Stimulated activated memory B cell treated with anti-CD40 and anti-IgM and Interleukin-4, amounts not matched to agents 10 μg/mL and 1 μg/mL and 100 μg/mL, for 72 hours (primary cell): ENCODE data around the gene GPR61.
A peak's percentile ranks its signal among the peaks of the same experiment; 100 is the strongest.

ENCODE experiments used
- ATAC-seq: fragments of 150-1000 bp; cut with Tn5 transposase; 2 replicates; pipeline ENCODE4 v1.10.0; 2021
- H3K27ac Mint-ChIP-seq: one replicate; pipeline ENCODE4 v1.8.0; 2022; ENCODE audit warnings: mild to moderate bottlenecking, mixed read lengths
- H3K27me3 Mint-ChIP-seq: one replicate; pipeline ENCODE4 v1.8.0; 2022; ENCODE audit warnings: mixed read lengths
- H3K36me3 Mint-ChIP-seq: one replicate; pipeline ENCODE4 v1.8.0; 2022; ENCODE audit warnings: mixed read lengths
- H3K4me1 Mint-ChIP-seq: one replicate; pipeline ENCODE4 v1.8.0; 2022; ENCODE audit warnings: mixed read lengths
- H3K4me3 Mint-ChIP-seq: one replicate; pipeline ENCODE4 v1.8.0; 2022; ENCODE audit warnings: mild to moderate bottlenecking, moderate library complexity, mixed read lengths
- H3K9me3 Mint-ChIP-seq: one replicate; pipeline ENCODE4 v1.8.0; 2022; ENCODE audit warnings: mixed read lengths

GPR61 gene

DNA sequence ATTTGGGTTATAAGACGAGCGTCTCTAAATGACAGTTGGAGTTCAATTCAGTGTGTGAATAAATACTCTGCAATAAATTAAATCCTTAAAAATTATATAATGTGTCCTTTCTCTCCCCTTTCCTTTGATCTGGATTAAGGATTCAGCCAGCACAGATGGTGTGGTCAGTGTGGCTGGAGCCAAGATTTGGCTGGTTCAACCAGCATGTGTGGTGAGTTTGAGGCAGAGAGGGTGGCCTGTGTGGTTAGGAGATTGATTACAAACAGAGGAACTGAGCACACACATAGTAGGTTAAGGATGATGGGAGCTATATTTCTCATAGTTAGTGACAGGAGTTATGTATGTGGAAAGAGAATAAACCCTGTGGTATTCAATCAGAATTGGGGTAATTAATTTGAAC is 16.0 kb upstream of the GPR61 start:
- Mint-ChIP-seq H3K36me3 (no peaks in the 10 kb centered on the region), H3K27ac (no peak overlapping the region), H3K27me3 (peaks cover 13% of the 10 kb centered on the region), H3K4me3 (no peak overlapping the region), H3K9me3 (no peaks in the 10 kb centered on the region), H3K4me1 (peaks cover 12% of the 10 kb centered on the region)
- ATAC-seq, result no peak

DNA sequence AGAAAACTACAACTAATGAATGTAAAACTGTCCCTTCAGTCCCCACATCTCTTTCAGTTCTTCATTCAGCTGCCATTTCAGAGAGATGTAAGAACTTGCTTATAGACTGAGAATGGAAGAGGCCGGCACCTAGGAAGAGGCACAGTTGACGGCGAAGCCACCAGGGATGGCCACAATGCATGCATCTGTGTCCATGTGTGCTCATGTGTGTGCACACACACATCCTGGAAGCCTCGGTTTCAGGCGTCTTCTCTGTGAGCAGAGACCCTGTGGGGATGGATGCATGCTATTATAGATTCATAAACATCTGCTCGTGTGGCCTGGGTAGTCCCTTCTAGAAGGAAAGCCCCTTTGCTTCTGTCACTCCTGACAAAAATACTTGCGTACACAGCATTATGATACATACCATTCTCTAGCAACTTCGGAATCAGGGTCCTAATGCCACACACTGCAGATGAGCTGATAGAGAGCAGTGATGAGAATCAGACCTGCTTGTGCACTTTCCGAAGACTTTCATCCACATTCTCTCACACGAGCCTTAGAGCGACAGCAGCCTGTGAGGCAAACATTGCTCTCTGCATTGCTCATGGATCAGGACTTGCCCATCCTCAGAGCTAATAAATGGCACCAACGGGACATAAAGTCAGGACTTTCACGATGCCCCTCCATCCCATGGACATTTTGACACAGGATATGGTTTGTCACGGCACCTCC is 12.4 kb upstream of the GPR61 start:
- Mint-ChIP-seq H3K36me3 (no peaks in the 10 kb centered on the region), H3K9me3 (no peaks in the 10 kb centered on the region), H3K4me3 (peak overlapping the region; percentile 66), H3K4me1 (peaks cover 14% of the 10 kb centered on the region), H3K27me3 (peaks cover 7% of the 10 kb centered on the region), H3K27ac (peak overlapping the region; percentile 74)
- peak; percentile 87 for ATAC-seq

DNA sequence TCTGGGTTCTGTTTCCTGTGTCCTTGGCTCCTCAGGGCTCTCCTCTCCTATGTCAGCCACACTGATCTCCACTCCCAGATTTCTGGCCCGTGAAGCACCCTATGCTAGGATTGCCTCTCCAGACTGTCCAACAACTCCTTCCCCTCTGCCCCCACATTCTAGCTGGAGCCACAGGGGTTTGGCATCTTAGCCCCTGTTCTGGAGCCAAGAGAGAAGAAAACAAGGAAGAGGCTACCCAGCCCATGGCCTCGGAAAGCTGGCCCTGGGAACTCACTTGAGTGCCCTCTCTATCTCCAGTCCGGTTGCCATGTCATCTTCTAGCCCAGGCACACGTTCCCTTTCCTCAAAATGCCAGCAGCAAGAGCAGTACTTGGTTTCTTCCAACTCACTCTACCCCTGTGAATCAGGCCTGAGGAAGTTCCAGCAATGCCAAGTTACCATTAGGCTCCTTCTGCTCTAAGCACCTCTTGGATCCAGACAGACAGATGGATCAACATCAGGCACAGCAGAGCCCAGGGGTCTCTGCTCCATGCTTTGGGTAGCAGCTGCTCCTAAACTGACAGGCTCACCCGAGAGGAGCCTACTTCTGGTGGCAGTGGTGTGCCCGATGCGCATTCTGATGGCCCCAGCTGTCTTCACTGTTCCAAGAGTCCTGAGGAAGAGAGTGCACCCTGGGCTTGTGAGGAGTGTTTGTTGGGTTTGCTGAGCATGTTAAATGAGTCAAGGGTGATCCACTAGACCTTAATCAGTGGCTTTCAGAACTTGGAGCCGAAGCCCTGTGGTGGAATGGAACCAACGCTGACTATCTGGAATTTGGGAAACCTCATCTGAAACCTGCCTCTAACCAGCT is 11.6 kb upstream of the GPR61 start:
- Mint-ChIP-seq H3K9me3 (no peaks in the 10 kb centered on the region), H3K27ac (peak overlapping the region; percentile 74), H3K27me3 (no peaks in the 10 kb centered on the region), H3K4me3 (no peak overlapping the region), H3K4me1 (peaks cover 21% of the 10 kb centered on the region), H3K36me3 (no peaks in the 10 kb centered on the region)
- ATAC-seq, result no peak

DNA sequence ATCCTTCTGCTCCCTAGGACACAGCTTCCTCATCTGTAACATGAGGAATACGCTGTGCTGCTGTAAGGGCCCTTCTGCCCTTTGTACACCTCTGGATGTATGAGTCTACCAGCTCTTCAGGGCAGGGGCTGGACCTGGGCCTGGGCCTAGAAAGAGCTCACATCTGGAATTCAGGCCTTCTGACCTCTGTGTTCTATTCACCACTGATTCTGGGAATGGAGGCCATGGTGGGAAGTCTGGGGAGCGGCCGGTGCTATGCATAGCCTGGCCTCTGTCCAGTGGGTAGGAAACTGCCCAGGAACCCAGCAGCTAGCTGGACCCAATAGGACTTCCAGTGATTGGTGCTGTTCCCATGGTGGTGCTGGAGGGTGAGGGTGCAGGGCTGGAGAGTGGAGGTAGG is 11.0 kb upstream of the GPR61 start:
- Mint-ChIP-seq H3K4me3 (no peak overlapping the region), H3K9me3 (no peaks in the 10 kb centered on the region), H3K27ac (no peak overlapping the region), H3K27me3 (no peaks in the 10 kb centered on the region), H3K36me3 (no peaks in the 10 kb centered on the region), H3K4me1 (peaks cover 21% of the 10 kb centered on the region)
- ATAC-seq, result no peak

DNA sequence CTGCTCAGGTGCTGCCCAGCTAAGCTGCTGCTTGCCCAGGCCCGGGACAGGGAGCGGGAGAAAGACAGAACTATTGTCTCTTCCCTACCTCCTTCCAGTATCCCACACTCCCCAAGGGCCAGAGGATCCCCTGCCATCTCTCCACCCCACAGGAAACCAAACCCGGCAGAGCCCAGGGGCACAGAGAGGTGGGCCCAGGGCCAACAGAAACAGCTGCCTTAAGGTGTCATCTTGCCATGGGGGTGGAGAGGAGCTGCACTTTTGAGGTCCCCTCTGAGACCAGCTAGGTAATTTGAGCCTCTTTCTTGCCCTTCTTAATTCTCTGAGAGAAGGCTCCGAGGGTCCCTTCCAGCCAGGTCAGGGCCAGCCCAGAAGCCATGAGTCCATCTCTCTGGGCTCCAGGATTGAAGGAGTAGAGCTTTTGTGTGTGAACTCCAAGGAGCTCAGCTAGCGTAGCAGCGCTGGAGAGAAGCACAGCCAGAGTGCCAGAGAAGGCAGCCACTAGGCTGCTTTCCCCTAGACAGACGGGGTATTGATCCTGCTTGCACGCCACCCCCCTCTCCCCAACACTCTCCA is 9.7 kb upstream of the GPR61 start:
- Mint-ChIP-seq H3K36me3 (no peaks in the 10 kb centered on the region), H3K27me3 (no peaks in the 10 kb centered on the region), H3K4me3 (no peak overlapping the region), H3K4me1 (peaks cover 21% of the 10 kb centered on the region), H3K9me3 (no peaks in the 10 kb centered on the region), H3K27ac (peak overlapping the region; percentile 54)
- ATAC-seq, result no peak

DNA sequence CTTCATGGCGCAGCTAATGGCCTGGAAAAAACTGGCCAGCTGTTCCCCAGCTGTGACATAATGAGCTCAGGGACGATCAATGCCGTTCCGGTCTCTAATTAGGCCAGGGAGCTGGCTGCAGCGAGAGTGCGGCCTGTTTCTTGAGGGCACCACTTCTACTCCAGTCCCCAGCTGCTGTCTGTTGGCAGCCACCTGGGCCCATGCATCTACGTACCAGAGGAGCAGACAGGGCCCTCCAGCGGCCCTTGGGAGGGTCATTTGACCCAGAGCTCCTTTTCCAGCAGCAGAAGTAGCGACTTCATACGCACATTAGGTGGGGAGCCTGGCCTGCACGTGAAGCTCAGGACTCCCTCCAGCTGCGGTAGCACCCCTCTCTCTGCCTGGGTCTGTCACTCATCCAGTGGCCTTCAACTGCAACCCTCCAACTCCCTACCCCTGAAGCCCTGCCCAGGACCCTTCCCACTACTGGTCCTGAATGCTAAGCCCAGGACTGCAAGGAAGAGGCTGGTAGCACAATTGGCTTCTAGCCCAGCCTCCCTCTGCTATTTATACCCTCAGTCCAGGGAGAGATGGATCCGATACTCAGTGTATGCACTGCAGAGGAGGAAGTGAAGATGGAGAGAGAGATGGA is 9.1 kb upstream of the GPR61 start:
- no peaks in the 10 kb centered on the region for H3K9me3 Mint-ChIP-seq
- H3K27ac Mint-ChIP-seq, result peak overlapping the region; percentile 2
- peaks cover 21% of the 10 kb centered on the region for H3K4me1 Mint-ChIP-seq
- no peaks in the 10 kb centered on the region for H3K27me3 Mint-ChIP-seq
- ATAC-seq, result no peak
- no peak overlapping the region for H3K4me3 Mint-ChIP-seq
- no peaks in the 10 kb centered on the region for H3K36me3 Mint-ChIP-seq

DNA sequence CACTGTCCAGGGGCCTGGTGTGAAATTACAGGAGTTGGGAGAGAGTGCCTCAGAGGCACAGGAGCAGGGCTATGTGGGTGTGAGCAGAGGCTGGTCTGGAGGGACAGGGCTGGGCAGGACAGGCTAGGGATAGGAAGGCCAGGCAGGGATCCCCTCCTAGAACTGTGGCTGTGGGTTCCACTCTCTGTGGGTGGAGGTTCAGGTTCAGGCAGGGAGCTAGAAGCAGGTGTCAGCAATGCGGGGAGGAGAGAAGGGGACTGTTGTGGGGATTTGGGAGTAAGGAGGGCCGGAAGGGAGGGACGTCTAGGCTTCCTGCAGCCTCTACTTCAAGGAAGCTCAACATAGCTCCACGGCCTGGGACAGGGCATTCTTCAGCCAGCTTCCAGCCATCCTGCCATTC is 8.3 kb upstream of the GPR61 start:
- peak overlapping the region; percentile 2 for H3K27ac Mint-ChIP-seq

DNA sequence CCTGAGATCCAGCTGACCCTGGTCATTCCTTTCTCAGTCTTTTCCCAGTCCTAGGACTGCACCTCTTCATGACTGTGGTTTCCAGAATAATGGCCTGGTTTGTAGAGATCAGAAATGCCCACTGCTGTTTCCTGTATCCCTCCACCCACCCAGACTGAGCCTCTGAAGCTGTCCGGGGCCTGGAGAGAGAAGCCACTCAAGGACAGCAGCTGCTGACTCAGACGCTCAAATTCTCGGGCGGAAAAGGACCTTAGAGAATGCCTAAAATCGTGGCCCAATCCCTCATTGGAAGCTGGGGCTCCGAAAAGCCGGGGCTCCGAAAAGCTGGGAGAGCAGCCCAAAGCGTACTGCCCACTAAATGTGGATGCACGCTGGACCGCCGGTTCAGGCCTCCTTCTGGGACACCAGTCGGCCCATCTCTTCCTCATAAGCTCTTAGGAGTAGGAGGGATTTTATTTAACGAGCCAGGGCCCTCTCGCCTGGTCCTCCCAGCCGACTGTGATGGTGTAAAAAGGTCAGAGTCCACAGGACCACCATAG is 7.8 kb upstream of the GPR61 start:
- Mint-ChIP-seq H3K4me1 (peaks cover 20% of the 10 kb centered on the region), H3K4me3 (no peak overlapping the region), H3K27ac (peak overlapping the region; percentile 86), H3K36me3 (no peaks in the 10 kb centered on the region), H3K9me3 (no peaks in the 10 kb centered on the region), H3K27me3 (no peaks in the 10 kb centered on the region)
- ATAC-seq, result no peak

More for the DNA sequence above, 8.3 kb upstream of the GPR61 start:
- H3K4me1 Mint-ChIP-seq, result peaks cover 21% of the 10 kb centered on the region
- no peaks in the 10 kb centered on the region for H3K27me3 Mint-ChIP-seq
- no peaks in the 10 kb centered on the region for H3K9me3 Mint-ChIP-seq
- H3K4me3 Mint-ChIP-seq, result no peak overlapping the region
- ATAC-seq, result no peak
- H3K36me3 Mint-ChIP-seq, result no peaks in the 10 kb centered on the region

DNA sequence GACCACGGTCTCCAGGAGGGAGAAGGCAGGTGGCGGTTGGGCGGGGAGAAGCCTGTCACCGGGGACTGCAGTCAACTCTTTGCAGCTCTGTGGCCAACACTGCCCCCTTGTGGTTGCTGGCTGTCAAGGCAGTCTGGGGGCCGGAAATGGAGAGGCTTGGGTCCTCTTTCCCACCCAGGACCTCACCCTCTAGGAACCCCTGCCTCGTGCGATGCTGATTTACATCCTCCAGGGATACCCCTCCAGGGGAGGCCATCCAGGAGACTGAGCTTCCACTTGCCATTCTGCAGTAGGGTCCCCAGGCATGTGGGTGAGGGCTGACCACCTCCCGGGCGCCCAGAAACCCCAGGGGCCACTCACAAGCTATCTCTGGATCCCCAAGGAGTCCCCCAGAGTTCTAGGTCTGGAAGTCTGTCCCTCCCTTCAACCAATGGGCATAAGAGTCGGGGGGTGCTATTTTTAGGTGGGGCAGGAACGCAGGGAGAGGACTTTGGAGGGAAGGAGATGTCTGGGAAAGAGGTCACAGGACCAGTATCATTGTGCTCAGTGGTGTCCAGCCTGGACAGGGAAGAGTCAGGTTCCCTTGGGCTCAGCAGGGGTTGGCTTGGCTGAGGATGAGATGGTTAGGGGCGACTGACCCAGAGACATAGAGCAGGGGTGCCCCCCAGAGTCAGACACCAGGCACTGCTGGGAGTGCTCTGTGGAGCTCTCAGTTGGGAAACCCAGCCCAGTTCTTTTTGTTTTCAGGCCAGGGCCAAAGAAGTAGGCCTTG is 7.1 kb upstream of the GPR61 start:
- Mint-ChIP-seq H3K27me3 (no peaks in the 10 kb centered on the region), H3K9me3 (no peaks in the 10 kb centered on the region), H3K36me3 (no peaks in the 10 kb centered on the region), H3K4me3 (peak overlapping the region; percentile 67), H3K27ac (peak overlapping the region; percentile 86), H3K4me1 (peaks cover 14% of the 10 kb centered on the region)
- peak; percentile 92 for ATAC-seq

DNA sequence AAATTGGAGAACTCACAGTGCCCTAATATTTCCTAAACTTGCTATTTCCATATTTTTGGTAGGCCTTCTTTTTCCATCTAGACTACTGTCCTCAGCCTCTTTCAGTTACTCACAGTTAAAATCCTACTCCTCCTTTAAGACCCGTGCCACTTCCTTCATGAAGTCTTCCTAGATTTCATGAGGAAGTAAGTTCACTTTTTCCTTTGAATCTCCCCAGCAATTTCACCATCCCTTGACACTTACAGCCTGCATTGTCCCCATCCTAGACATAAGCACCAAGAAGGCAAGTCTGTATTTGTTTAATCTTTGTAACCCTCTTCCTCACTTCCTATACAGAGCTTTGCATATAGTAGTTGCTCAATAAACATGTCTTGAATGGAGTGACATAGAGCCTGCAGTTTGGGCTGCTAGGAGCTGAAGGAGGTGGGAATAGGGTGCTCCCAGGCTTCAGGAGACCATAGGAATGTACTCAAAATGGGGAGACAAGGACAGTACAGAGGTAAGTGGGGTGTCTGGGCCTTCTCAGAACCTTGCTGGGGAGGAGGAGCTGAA is 5.3 kb upstream of the GPR61 start:
- Mint-ChIP-seq H3K4me3 (no peak overlapping the region), H3K27ac (no peak overlapping the region), H3K4me1 (peaks cover 9% of the 10 kb centered on the region), H3K27me3 (no peaks in the 10 kb centered on the region), H3K36me3 (no peaks in the 10 kb centered on the region), H3K9me3 (no peaks in the 10 kb centered on the region)
- ATAC-seq, result no peak

DNA sequence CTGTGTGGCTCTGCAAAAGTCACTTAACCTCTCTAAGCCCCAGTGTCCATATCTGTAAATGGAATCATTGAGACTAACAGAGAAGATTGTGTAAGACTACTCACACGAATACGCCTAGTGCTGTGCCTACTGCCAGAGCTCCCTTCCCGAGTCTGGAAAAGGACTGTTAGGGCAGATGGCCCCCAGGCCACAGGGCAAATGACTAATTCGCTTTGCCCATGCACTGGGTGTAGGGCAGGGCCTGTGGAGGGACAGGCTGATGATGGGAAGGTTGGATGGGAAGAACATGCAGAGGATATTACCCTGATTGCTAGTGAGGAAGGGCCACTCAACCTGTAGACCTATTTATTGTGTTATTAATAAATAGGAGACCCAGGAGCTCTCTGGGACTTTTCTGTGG is 4.2 kb upstream of the GPR61 start:
- H3K4me1 Mint-ChIP-seq, result peaks cover 9% of the 10 kb centered on the region
- H3K36me3 Mint-ChIP-seq, result no peaks in the 10 kb centered on the region
- H3K9me3 Mint-ChIP-seq, result no peaks in the 10 kb centered on the region
- H3K27ac Mint-ChIP-seq, result no peak overlapping the region
- ATAC-seq, result no peak
- no peak overlapping the region for H3K4me3 Mint-ChIP-seq
- no peaks in the 10 kb centered on the region for H3K27me3 Mint-ChIP-seq

DNA sequence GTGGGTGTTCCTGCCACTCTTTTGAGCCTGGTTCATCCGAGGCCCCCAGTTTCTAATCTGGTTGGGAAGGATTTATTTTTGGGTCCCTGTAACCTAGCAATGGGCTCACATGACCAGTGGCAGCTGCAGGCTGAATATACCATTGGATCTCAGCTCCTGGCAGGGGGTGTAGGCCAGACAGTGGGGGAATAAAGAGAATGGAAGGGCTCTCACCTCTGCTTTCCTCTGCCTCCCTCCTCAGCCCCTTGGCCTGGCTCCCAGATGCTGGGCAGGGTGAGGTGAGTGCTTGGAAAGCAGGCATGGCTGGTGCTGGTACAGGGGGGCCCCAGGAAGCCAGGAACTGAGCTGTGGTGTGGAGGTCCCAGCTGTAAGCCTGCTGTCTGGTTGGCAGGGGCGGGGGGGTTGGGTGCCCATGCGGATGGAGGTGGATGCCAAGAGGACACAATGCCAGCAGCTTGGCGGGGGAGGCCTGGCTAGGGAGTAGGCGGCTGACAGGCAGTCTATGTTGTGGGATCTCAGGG is 3.6 kb upstream of the GPR61 start:
- no peak for ATAC-seq
- H3K36me3 Mint-ChIP-seq, result no peaks in the 10 kb centered on the region
- no peak overlapping the region for H3K27ac Mint-ChIP-seq
- peaks cover 9% of the 10 kb centered on the region for H3K4me1 Mint-ChIP-seq
- no peaks in the 10 kb centered on the region for H3K9me3 Mint-ChIP-seq
- no peak overlapping the region for H3K4me3 Mint-ChIP-seq
- no peaks in the 10 kb centered on the region for H3K27me3 Mint-ChIP-seq

DNA sequence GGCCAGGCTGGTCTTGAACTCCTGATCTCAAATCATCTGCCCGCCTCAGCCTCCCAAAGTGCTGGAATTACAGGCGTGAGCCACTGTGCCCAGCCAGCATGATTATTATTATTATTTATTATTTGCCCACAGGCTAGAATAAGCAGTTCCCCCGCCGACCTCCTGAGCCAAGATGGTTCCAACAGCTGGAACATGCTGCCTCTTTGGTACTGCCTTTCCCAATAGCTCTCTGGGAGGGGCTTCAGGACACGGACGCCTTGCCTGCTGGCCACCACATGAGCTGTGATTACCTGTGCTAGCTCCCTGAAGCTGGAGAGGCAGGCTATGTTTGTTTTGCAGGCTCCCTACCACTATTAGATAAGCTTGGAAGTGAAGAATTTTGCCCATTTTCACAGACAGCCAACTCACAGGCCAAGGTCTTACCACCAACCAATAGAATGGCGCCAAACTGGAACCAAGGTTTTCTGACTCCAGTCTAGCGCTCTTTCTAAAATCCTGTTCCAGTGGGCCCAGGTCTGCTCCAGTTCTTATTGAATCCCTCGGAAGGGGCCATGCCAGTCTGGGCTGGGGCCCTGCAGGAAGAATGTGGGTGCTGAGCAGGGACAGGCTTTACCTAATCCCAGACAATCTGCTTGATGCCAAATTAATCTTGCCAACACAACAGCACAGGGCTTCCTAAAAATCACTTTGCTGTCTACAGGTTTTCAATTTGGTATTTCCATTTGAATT is 2.1 kb upstream of the GPR61 start:
- Mint-ChIP-seq H3K9me3 (no peaks in the 10 kb centered on the region), H3K27ac (no peak overlapping the region)

More for the DNA sequence above, 2.1 kb upstream of the GPR61 start:
- ATAC-seq, result no peak
- no peaks in the 10 kb centered on the region for H3K27me3 Mint-ChIP-seq
- peaks cover 3% of the 10 kb centered on the region for H3K4me1 Mint-ChIP-seq
- H3K4me3 Mint-ChIP-seq, result no peak overlapping the region
- H3K36me3 Mint-ChIP-seq, result no peaks in the 10 kb centered on the region
